ENCODE results near the gene BCAS1. TPM values are rescaled to one million over a fixed set of nuclear protein-coding genes. Genes with fewer than 3 reads are reported as not detected.

The BCAS1 gene
- total RNA-seq, 2 experiments from 2014 or later, result 0.16 to 0.19 TPM

GRCh38 chr20:54026295-54027064 is 43.9 kb downstream of the BCAS1 start:
- H3K27ac ChIP-seq (ENCODE audit: low read depth, low read length, poor library complexity, severe bottlenecking), result no peak overlapping the region
- no peaks in the 10 kb centered on the region for H3K9me3 ChIP-seq (ENCODE audit: low read length)
- H2AFZ ChIP-seq (ENCODE audit: low read length), result no peak overlapping the region
- no TSS peak for BruUV-seq (replicated peaks)
- ChIA-PET POLR2A (interaction anchor here (0.8 kb wide), 1 partner anchor 1604 kb away, joined by 3 read pairs; no protein-coding TSS in a partner anchor), CTCF (ENCODE audit: unreplicated experiment) (no interaction called here)
- no peaks in the 10 kb centered on the region for H3K36me3 ChIP-seq (ENCODE audit: insufficient read depth, low read length)
- no peak for DNase-seq (ENCODE audit: low spot score)
- no peaks in the 10 kb centered on the region for H3K79me2 ChIP-seq (ENCODE audit: insufficient read depth, low read depth, low read length)
- intact Hi-C loops (cut with micrococcal nuclease; ENCODE audit: unreplicated experiment), result no loop called here
- no peaks in the 10 kb centered on the region for H3K4me1 ChIP-seq (ENCODE audit: insufficient read depth, low read length, poor library complexity, severe bottlenecking)
- no peak overlapping the region for H3K4me3 ChIP-seq (ENCODE audit: low read depth, low read length, poor library complexity, severe bottlenecking)
- no peaks in the 10 kb centered on the region for H3K9me2 ChIP-seq (ENCODE audit: insufficient read depth, low read length)
- H3K4me2 ChIP-seq (ENCODE audit: low read length), result no peak overlapping the region
- H4K20me1 ChIP-seq (ENCODE audit: insufficient read depth, low read length), result no peaks in the 10 kb centered on the region
- TF ChIP-seq CTCF (conservative IDR thresholded peaks at IDR 0.05; ENCODE audit: low read length) (no peak), EZH2phosphoT487 (IDR thresholded peaks at IDR 0.05; ENCODE audit: borderline replicate concordance, low read depth, low read length) (no peak)

GRCh38 chr20:54025251-54025771 is 45.1 kb downstream of the BCAS1 start:
- ChIA-PET POLR2A (interaction anchor here (0.7 to 0.8 kb wide), 2 partner anchors 295 to 1602 kb away, joined by 3 to 4 read pairs; no protein-coding TSS in a partner anchor), CTCF (ENCODE audit: unreplicated experiment) (no interaction called here)
- Histone ChIP-seq H3K9me3 (ENCODE audit: low read length) (no peaks in the 10 kb centered on the region), H3K9me2 (ENCODE audit: insufficient read depth, low read length) (no peaks in the 10 kb centered on the region), H3K4me1 (ENCODE audit: insufficient read depth, low read length, poor library complexity, severe bottlenecking) (no peaks in the 10 kb centered on the region), H3K27ac (ENCODE audit: low read depth, low read length, poor library complexity, severe bottlenecking) (no peak overlapping the region), H3K4me2 (ENCODE audit: low read length) (no peak overlapping the region), H2AFZ (ENCODE audit: low read length) (no peak overlapping the region), H4K20me1 (ENCODE audit: insufficient read depth, low read length) (no peaks in the 10 kb centered on the region), H3K36me3 (ENCODE audit: insufficient read depth, low read length) (no peaks in the 10 kb centered on the region), H3K4me3 (ENCODE audit: low read depth, low read length, poor library complexity, severe bottlenecking) (no peak overlapping the region), H3K79me2 (ENCODE audit: insufficient read depth, low read depth, low read length) (no peaks in the 10 kb centered on the region)
- no peak for TF ChIP-seq CTCF (conservative IDR thresholded peaks at IDR 0.05; ENCODE audit: low read length)
- TF ChIP-seq EZH2phosphoT487 (IDR thresholded peaks at IDR 0.05; ENCODE audit: borderline replicate concordance, low read depth, low read length), result no peak
- intact Hi-C loops (cut with micrococcal nuclease; ENCODE audit: unreplicated experiment), result no loop called here
- no TSS peak for BruUV-seq (replicated peaks)
- DNase-seq (ENCODE audit: low spot score), result no peak

- ChIA-PET CTCF (ENCODE audit: unreplicated experiment) (no interaction called here), POLR2A (no interaction called here)
- no peaks in the 10 kb centered on the region for H3K9me3 ChIP-seq (ENCODE audit: low read length)
- no peak overlapping the region for H3K4me3 ChIP-seq (ENCODE audit: low read depth, low read length, poor library complexity, severe bottlenecking)
- no peaks in the 10 kb centered on the region for H4K20me1 ChIP-seq (ENCODE audit: insufficient read depth, low read length)
- H3K4me1 ChIP-seq (ENCODE audit: insufficient read depth, low read length, poor library complexity, severe bottlenecking), result no peaks in the 10 kb centered on the region
- no peaks in the 10 kb centered on the region for H3K79me2 ChIP-seq (ENCODE audit: insufficient read depth, low read depth, low read length)
- no peaks in the 10 kb centered on the region for H3K36me3 ChIP-seq (ENCODE audit: insufficient read depth, low read length)
- no peak overlapping the region for H2AFZ ChIP-seq (ENCODE audit: low read length)
- intact Hi-C loops (cut with micrococcal nuclease; ENCODE audit: unreplicated experiment), result no loop called here
- H3K9me2 ChIP-seq (ENCODE audit: insufficient read depth, low read length), result no peaks in the 10 kb centered on the region
- DNase-seq (ENCODE audit: low spot score), result no peak
- BruUV-seq (replicated peaks), result no TSS peak
- no peak for TF ChIP-seq EZH2phosphoT487 (IDR thresholded peaks at IDR 0.05; ENCODE audit: borderline replicate concordance, low read depth, low read length)
- no peak for TF ChIP-seq CTCF (conservative IDR thresholded peaks at IDR 0.05; ENCODE audit: low read length)
- no peak overlapping the region for H3K4me2 ChIP-seq (ENCODE audit: low read length)
- no peak overlapping the region for H3K27ac ChIP-seq (ENCODE audit: low read depth, low read length, poor library complexity, severe bottlenecking)
Observed at GRCh38 chr20:54023406-54023805, 47.0 kb downstream of the BCAS1 start.
